Tibial nerve (tissue), 4 donors: ENCODE results near the gene HMGCL. TPM values are rescaled to one million over a fixed set of nuclear protein-coding genes. Genes with fewer than 3 reads are reported as not detected.
A peak's percentile ranks its signal among the peaks of the same experiment; 100 is the strongest.

Source experiments
- DNase-seq, 2 donors: peaks; one replicate each; pipeline ENCODE4 v3.0.0-alpha.2; 2019; ENCODE audit warnings: low spot score in 2 of 2
- H3K27ac ChIP-seq, 4 donors: fragments of 200-600 bp; sonication (generic) in 3 of 4; one replicate each; pipeline ENCODE4 v1.5.1; 2017 to 2019; ENCODE audit warnings: mild to moderate bottlenecking in 1 of 4
- H3K27me3 ChIP-seq, 2 donors: fragments of 200-600 bp; sonication (generic) in 1 of 2; one replicate each; pipeline versions ENCODE4 v1.5.1 to v1.6.0; 2017 to 2019
- H3K36me3 ChIP-seq, 3 donors: fragments of 200-600 bp; sonication (generic); one replicate each; pipeline ENCODE4 v1.5.1; 2018 to 2019
- H3K4me1 ChIP-seq, 4 donors: fragments of 200-600 bp; sonication (generic) in 3 of 4; one replicate each; pipeline ENCODE4 v1.5.1; 2017 to 2019
- H3K4me3 ChIP-seq, 4 donors: fragments of 200-600 bp; sonication (generic) in 3 of 4; one replicate each; pipeline ENCODE4 v1.5.1; 2017 to 2019; ENCODE audit warnings: mild to moderate bottlenecking in 1 of 4, moderate library complexity in 1 of 4
- H3K9me3 ChIP-seq, 4 donors: fragments of 200-600 bp; sonication (generic) in 3 of 4; one replicate each; pipeline ENCODE4 v1.5.1; 2017 to 2019
- CTCF ChIP-seq, 5 experiments: fragments of 200-600 bp in 3 of 5; fragments of 450-650 bp in 2 of 5; sonication (generic) in 3 of 5; IDR thresholded peaks; one replicate each; pipeline ENCODE4 v1.5.1; 2016 to 2019; ENCODE audit warnings: antibody characterized with exemption in 5 of 5, mild to moderate bottlenecking in 3 of 5, moderate library complexity in 2 of 5
- EP300 ChIP-seq, 2 donors: sonication (generic); formaldehyde crosslinking; IDR thresholded peaks; one replicate each; pipeline ENCODE4 v1.6.1; 2017; ENCODE audit warnings: antibody characterized with exemption in 2 of 2, mild to moderate bottlenecking in 1 of 2
- POLR2A ChIP-seq, 2 donors: fragments of 450-650 bp; IDR thresholded peaks; one replicate each; pipeline ENCODE4 v1.6.1; 2017; ENCODE audit warnings: antibody characterized with exemption in 2 of 2, mild to moderate bottlenecking in 2 of 2, moderate library complexity in 2 of 2
- WGBS, 2 donors: methylation state at CpG; one replicate each; pipeline ENCODE4 v1.1.5; 2018; 5-methylcytosine and 5-hydroxymethylcytosine counted together
- total RNA-seq, 4 donors: library from RNA; depleted of rRNA; stranded (reverse); fragments of >200 nt; gene quantifications; one replicate each; pipeline ENCODE4 v1.1.0, GENCODE V29; 2016

HMGCL gene
- total RNA-seq, 4 donors from 2014 or later = 38.7 to 53.3 (median 44.3) TPM

- no peaks in the 10 kb centered on the region for H3K27me3 ChIP-seq
- TF ChIP-seq POLR2A (IDR thresholded peaks at IDR 0.05) = no peak
- no peak for TF ChIP-seq EP300 (IDR thresholded peaks at IDR 0.05)
- no peak for TF ChIP-seq CTCF (IDR thresholded peaks at IDR 0.05)
- WGBS, 2 donors = 90 to 92% methylated on average over 3 of the region's 3 CpGs
- H3K4me1 ChIP-seq = no peaks in the 10 kb centered on the region
- H3K36me3 ChIP-seq = peaks cover 2 to 76% (median 37%) of the 10 kb centered on the region in 3 donors
- no peak overlapping the region for H3K4me3 ChIP-seq
- no peak for DNase-seq
- H3K9me3 ChIP-seq = no peaks in the 10 kb centered on the region
- no peak overlapping the region for H3K27ac ChIP-seq
Observed at GRCh38 chr1:23817633-23818032, 7.6 kb downstream of the HMGCL start.

GRCh38 chr1:23816906-23817305, 8.3 kb downstream of the HMGCL start:
- H3K4me3 ChIP-seq = no peak overlapping the region
- TF ChIP-seq CTCF (IDR thresholded peaks at IDR 0.05) = no peak
- TF ChIP-seq POLR2A (IDR thresholded peaks at IDR 0.05) = no peak
- no peak for TF ChIP-seq EP300 (IDR thresholded peaks at IDR 0.05)
- peaks cover 2 to 83% (median 37%) of the 10 kb centered on the region in 3 donors for H3K36me3 ChIP-seq
- H3K4me1 ChIP-seq = no peaks in the 10 kb centered on the region
- H3K27me3 ChIP-seq = no peaks in the 10 kb centered on the region
- H3K9me3 ChIP-seq = no peaks in the 10 kb centered on the region
- H3K27ac ChIP-seq = no peak overlapping the region
- DNase-seq = no peak

GRCh38 chr1:23816361-23816760, 8.9 kb downstream of the HMGCL start:
- 84 to 89% methylated on average over 3 of the region's 3 CpGs for WGBS, 2 donors
- H3K36me3 ChIP-seq = peaks cover 2 to 89% (median 37%) of the 10 kb centered on the region in 3 donors

GRCh38 chr1:23814016-23814415, 11.2 kb downstream of the HMGCL start:
- no peaks in the 10 kb centered on the region for H3K27me3 ChIP-seq
- no peak overlapping the region for H3K4me3 ChIP-seq
- H3K9me3 ChIP-seq = no peaks in the 10 kb centered on the region
- no peak overlapping the region for H3K27ac ChIP-seq
- no peak for DNase-seq
- peaks cover 0 to 9% (median 0%) of the 10 kb centered on the region in 4 donors for H3K4me1 ChIP-seq
- 86 to 89% methylated on average over 4 of the region's 4 CpGs for WGBS, 2 donors
- H3K36me3 ChIP-seq = peaks cover 2 to 79% (median 34%) of the 10 kb centered on the region in 3 donors
- no peak for TF ChIP-seq CTCF (IDR thresholded peaks at IDR 0.05)
- no peak for TF ChIP-seq POLR2A (IDR thresholded peaks at IDR 0.05)
- TF ChIP-seq EP300 (IDR thresholded peaks at IDR 0.05) = no peak

More at GRCh38 chr1:23816361-23816760, 8.9 kb downstream of the HMGCL start:
- TF ChIP-seq CTCF (IDR thresholded peaks at IDR 0.05) = no peak
- TF ChIP-seq EP300 (IDR thresholded peaks at IDR 0.05) = no peak
- no peak for TF ChIP-seq POLR2A (IDR thresholded peaks at IDR 0.05)
- Histone ChIP-seq H3K4me3 (no peak overlapping the region), H3K4me1 (no peaks in the 10 kb centered on the region), H3K27me3 (no peaks in the 10 kb centered on the region), H3K9me3 (no peaks in the 10 kb centered on the region), H3K27ac (no peak overlapping the region)
- DNase-seq = no peak

GRCh38 chr1:23810818-23811540, 14.2 kb downstream of the HMGCL start:
- no peak overlapping the region for H3K4me3 ChIP-seq
- H3K4me1 ChIP-seq = peaks cover 0 to 9% (median 0%) of the 10 kb centered on the region in 4 donors
- DNase-seq = no peak
- TF ChIP-seq EP300 (IDR thresholded peaks at IDR 0.05) (no peak), POLR2A (IDR thresholded peaks at IDR 0.05) (no peak), CTCF (IDR thresholded peaks at IDR 0.05) (peak; percentile 11 to 56 (median 49))
- no peaks in the 10 kb centered on the region for H3K27me3 ChIP-seq
- WGBS, 2 donors = 48 to 55% methylated on average over 3 of the region's 3 CpGs
- peak overlapping the region in 1 of 4 donors; percentile 4 for H3K27ac ChIP-seq
- H3K9me3 ChIP-seq = no peaks in the 10 kb centered on the region
- H3K36me3 ChIP-seq = peaks cover 0 to 74% (median 16%) of the 10 kb centered on the region in 3 donors
